ENCODE data around the gene SLC27A5.

SLC27A5 gene, protein sequence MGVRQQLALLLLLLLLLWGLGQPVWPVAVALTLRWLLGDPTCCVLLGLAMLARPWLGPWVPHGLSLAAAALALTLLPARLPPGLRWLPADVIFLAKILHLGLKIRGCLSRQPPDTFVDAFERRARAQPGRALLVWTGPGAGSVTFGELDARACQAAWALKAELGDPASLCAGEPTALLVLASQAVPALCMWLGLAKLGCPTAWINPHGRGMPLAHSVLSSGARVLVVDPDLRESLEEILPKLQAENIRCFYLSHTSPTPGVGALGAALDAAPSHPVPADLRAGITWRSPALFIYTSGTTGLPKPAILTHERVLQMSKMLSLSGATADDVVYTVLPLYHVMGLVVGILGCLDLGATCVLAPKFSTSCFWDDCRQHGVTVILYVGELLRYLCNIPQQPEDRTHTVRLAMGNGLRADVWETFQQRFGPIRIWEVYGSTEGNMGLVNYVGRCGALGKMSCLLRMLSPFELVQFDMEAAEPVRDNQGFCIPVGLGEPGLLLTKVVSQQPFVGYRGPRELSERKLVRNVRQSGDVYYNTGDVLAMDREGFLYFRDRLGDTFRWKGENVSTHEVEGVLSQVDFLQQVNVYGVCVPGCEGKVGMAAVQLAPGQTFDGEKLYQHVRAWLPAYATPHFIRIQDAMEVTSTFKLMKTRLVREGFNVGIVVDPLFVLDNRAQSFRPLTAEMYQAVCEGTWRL

DNA sequence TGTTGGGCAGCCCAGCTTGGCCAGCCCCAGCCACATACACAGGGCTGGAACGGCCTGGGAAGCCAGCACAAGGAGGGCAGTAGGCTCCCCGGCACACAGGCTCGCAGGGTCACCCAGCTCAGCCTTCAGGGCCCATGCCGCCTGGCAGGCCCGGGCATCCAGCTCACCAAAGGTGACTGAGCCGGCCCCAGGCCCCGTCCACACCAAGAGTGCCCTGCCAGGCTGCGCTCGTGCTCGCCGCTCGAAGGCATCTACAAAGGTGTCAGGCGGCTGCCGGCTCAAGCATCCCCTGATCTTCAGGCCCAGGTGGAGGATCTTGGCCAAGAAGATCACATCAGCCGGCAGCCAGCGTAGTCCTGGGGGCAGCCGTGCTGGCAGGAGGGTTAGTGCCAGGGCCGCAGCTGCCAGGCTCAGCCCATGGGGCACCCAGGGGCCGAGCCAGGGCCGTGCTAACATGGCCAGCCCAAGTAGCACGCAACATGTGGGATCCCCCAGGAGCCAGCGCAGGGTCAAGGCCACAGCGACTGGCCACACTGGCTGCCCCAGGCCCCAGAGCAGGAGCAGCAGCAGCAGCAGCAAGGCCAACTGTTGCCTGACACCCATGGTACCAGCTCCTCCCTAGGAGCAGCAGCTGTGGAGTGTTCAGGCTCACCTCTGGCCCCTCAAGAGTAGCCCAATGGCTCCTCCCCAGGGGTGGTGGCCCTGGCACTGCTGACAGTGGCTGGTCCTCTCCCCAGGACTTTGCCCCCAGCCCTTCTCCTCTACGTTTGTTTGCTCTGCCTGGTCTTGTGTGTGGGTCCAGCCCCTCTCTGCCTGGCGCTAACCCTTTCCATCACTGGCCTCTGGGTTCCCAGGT, at the start of gene SLC27A5:
Gene SLC27A5, minus strand, starts transcription at position 640 of the 856 bp plus-strand sequence. Its CDS starts 37 bp downstream, at position 603.
- no peak for DNase-seq (ENCODE audit: low spot score)
- POLR2A ChIA-PET (ENCODE audit: low non-redundant PET) = interaction anchor here (1.0 kb wide), 1 partner anchor 46 kb away, joined by 3 read pairs; no protein-coding TSS in a partner anchor
- H3K27ac ChIP-seq = 0 out of 2 replicates have a peak within 1 kb of the TSS, but pooled peaks have one; percentile 77
- CTCF ChIA-PET = no interaction called here
- TF ChIP-seq CTCF (conservative IDR thresholded peaks at IDR 0.05; ENCODE audit: low read depth) = no peak

DNA sequence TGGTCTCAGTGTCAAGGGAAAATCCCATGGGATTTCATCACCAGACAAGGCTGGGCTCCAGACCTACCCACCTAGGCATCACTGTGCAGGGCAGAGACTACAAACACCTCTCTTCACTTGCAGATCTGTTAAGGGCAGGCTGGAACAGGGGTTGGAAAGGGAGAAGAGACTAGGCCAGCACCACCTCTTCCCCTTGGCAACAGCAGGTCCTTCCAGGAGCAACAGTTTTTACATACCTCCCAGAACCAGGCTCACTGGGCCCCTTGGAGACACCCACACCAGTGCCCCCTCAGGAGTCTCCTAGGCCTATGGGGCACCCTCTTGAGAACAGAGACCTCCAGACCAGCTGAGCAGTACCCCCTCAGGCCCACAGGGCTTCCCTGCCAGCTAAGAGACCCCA, 49.1 kb upstream of the SLC27A5 start:
- H3K27ac ChIP-seq = peak overlapping the region; percentile 100
- no peak for TF ChIP-seq CTCF (conservative IDR thresholded peaks at IDR 0.05; ENCODE audit: low read depth)
- ChIA-PET CTCF (no interaction called here), POLR2A (ENCODE audit: low non-redundant PET) (no interaction called here)
- no peak for DNase-seq (ENCODE audit: low spot score)

GRCh38 chr19:58560007-58560887, 48.5 kb upstream of the SLC27A5 start:
- H3K27ac ChIP-seq = peak overlapping the region; percentile 100
- ChIA-PET CTCF (no interaction called here), POLR2A (ENCODE audit: low non-redundant PET) (interaction anchor here (0.6 to 1.0 kb wide), 2 partner anchors 16 to 39 kb away, joined by 5 to 6 read pairs; partner anchors contain the start of gene TRIM28)
- DNase-seq (ENCODE audit: low spot score) = no peak
- TF ChIP-seq CTCF (conservative IDR thresholded peaks at IDR 0.05; ENCODE audit: low read depth) = no peak

- H3K27ac ChIP-seq = peak overlapping the region; percentile 100
- ChIA-PET POLR2A (ENCODE audit: low non-redundant PET) (interaction anchor here (0.6 to 1.0 kb wide), 2 partner anchors 16 to 38 kb away, joined by 5 to 6 read pairs; partner anchors contain the start of gene TRIM28), CTCF (no interaction called here)
- peak; percentile 98 for DNase-seq (ENCODE audit: low spot score)
- no peak for TF ChIP-seq CTCF (conservative IDR thresholded peaks at IDR 0.05; ENCODE audit: low read depth)
Measured at GRCh38 chr19:58559275-58560006, 47.6 kb upstream of the SLC27A5 start.

DNA sequence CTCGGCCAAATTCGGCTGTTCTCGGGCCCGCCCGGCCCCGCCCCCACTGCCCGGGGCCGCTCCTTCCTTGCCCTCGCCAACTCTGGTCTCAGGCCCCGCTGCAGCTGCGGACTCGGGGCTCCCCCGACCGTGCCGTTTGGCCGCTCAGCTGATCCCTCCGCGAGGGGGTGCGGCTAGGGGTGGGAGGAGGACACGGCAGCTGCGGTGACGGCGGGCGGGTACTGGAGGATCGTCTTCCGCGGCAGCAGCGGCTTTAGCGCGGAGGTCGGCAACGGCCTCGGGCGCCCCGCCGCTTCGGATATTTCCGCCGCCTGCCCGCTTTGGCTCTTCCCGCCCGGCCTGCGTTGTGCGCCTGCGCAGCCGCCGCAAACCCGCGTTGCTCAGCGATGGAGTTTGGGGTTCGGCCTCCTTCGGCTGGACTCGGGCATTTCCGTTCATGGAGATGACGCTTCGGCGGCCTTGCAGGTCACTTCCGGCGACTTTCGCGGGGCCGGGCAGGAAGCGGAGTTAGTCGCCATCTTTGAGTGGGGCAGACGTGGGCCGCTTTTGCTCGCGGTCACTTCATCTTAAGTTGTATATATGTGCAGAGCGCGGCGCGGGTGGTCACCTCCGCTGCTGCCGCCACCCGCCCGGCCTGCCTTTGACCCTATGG, 47.0 kb upstream of the SLC27A5 start:
- no peak for TF ChIP-seq CTCF (conservative IDR thresholded peaks at IDR 0.05; ENCODE audit: low read depth)
- peak; percentile 94 for DNase-seq (ENCODE audit: low spot score)
- POLR2A ChIA-PET (ENCODE audit: low non-redundant PET) = interaction anchor here (0.9 to 1.0 kb wide), 2 partner anchors 15 kb away, joined by 4 to 6 read pairs; partner anchors contain the start of gene TRIM28
- peak overlapping the region; percentile 100 for H3K27ac ChIP-seq
- CTCF ChIA-PET = interaction anchor here (0.6 kb wide), 1 partner anchor 40 kb away, joined by 3 read pairs; no protein-coding TSS in a partner anchor
